Measurements from ENCODE around the gene H2AZ1. TPM values are rescaled to one million over a fixed set of nuclear protein-coding genes. Genes with fewer than 3 reads are reported as not detected.
A peak's percentile ranks its signal among the peaks of the same experiment; 100 is the strongest.

The H2AZ1 gene
- total RNA-seq, 1 donor from 2014 or later: 386 TPM

DNA sequence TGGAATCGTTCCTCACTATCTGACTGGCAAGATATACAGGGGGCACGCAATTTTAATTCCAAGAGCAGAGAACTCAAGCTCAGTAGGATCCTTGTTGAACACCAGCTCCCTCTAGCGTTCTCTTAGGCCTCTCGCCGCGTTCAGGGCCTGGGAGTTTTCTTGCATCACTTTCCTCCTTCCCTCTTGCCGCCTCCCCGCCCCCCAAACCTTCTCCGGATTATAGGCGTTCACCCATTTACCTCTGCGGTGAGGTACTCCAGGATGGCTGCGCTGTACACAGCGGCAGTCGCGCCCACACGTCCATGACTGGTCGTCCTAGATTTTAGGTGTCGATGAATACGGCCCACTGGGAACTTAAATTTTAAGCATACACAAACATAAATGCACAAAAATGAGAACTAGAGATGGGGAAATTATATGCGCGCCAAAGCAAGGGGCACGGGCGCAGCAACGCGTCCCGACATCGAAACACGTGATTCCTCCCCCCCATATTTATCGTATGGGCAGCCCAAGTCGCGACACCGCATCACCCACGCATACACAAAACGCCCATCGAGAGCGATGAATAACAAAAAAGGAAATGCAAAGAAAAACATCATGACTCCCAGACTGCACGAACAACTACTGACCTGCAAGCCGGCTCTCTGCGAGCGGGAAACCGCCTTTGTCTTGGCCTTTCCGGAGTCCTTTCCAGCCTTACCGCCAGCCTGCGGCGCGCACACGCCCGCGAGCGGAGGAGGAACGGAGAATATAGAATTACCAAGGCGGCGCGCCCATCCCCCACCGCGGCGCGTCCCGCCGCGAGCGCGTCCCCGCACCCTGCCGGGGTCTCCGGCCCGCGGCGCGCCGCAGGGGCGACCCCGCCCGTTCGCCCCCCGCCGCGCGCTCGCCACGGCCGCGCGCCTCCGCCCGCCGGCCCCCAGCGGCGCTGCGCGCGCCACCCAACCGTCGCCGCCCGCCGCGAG, 759 bp downstream of the H2AZ1 start:
- Mint-ChIP-seq H3K4me3 (no peak overlapping the region), H3K9me3 (no peaks in the 10 kb centered on the region), H3K36me3 (peaks cover 10% of the 10 kb centered on the region), H3K4me1 (ENCODE audit: unreplicated experiment) (peaks cover 25% of the 10 kb centered on the region), H3K27ac (no peak overlapping the region), H3K27me3 (no peaks in the 10 kb centered on the region)
- TF ChIP-seq, protein P1, sequence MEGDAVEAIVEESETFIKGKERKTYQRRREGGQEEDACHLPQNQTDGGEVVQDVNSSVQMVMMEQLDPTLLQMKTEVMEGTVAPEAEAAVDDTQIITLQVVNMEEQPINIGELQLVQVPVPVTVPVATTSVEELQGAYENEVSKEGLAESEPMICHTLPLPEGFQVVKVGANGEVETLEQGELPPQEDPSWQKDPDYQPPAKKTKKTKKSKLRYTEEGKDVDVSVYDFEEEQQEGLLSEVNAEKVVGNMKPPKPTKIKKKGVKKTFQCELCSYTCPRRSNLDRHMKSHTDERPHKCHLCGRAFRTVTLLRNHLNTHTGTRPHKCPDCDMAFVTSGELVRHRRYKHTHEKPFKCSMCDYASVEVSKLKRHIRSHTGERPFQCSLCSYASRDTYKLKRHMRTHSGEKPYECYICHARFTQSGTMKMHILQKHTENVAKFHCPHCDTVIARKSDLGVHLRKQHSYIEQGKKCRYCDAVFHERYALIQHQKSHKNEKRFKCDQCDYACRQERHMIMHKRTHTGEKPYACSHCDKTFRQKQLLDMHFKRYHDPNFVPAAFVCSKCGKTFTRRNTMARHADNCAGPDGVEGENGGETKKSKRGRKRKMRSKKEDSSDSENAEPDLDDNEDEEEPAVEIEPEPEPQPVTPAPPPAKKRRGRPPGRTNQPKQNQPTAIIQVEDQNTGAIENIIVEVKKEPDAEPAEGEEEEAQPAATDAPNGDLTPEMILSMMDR (conservative IDR thresholded peaks at IDR 0.05): peak; percentile 86
- peak; percentile 91 for DNase-seq (ENCODE audit: extremely low spot score, unreplicated experiment)

DNA sequence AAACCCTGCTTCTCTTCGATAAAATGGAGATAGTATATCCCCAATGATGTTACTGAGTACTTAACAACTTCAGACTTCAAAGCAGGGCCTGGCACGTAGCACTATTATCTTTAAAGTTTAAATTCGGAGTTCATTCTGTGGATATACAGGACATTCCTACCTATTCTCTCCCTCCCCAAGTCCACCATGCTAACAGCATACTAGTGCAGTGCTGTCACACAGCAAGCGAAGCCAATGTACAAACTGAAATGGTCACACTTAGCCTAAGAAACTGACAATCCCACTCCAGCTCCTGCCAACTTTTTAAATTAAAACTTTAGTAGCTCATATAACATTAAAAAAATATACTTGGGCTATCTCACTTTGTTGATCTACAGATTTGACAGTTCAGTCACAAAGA, 2.5 kb downstream of the H2AZ1 start:
- peaks cover 25% of the 10 kb centered on the region for H3K4me1 Mint-ChIP-seq (ENCODE audit: unreplicated experiment)
- no peaks in the 10 kb centered on the region for H3K9me3 Mint-ChIP-seq
- H3K4me3 Mint-ChIP-seq: peak overlapping the region; percentile 92
- peak overlapping the region; percentile 95 for H3K27ac Mint-ChIP-seq
- no peak for DNase-seq (ENCODE audit: extremely low spot score, unreplicated experiment)
- TF ChIP-seq, protein P1 (conservative IDR thresholded peaks at IDR 0.05): no peak
- peaks cover 24% of the 10 kb centered on the region for H3K36me3 Mint-ChIP-seq
- no peaks in the 10 kb centered on the region for H3K27me3 Mint-ChIP-seq

DNA sequence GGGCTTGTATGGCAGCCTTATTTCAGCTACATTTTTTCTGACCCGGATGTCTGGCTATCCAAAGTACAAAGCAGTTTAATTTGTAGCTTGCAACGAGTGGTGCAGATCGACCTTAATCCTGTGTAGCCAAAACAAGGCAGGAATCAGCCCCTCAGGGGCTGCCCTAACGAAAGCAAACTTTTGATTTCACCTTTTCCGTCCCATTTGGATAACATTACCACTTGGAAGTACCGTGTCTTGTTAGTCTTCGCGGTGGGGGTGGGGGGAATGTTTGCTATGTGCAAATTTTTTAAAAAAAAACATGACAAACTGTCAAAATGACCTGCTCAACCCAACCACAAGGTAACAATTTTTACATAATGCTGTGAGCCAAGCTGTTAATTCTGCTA, 2.9 kb downstream of the H2AZ1 start:
- H3K27me3 Mint-ChIP-seq: no peaks in the 10 kb centered on the region
- H3K4me1 Mint-ChIP-seq (ENCODE audit: unreplicated experiment): peaks cover 25% of the 10 kb centered on the region
- peaks cover 25% of the 10 kb centered on the region for H3K36me3 Mint-ChIP-seq
- no peaks in the 10 kb centered on the region for H3K9me3 Mint-ChIP-seq
- H3K27ac Mint-ChIP-seq: peak overlapping the region; percentile 95
- peak overlapping the region; percentile 92 for H3K4me3 Mint-ChIP-seq
- TF ChIP-seq, protein P1 (conservative IDR thresholded peaks at IDR 0.05): no peak
- DNase-seq (ENCODE audit: extremely low spot score, unreplicated experiment): no peak

DNA sequence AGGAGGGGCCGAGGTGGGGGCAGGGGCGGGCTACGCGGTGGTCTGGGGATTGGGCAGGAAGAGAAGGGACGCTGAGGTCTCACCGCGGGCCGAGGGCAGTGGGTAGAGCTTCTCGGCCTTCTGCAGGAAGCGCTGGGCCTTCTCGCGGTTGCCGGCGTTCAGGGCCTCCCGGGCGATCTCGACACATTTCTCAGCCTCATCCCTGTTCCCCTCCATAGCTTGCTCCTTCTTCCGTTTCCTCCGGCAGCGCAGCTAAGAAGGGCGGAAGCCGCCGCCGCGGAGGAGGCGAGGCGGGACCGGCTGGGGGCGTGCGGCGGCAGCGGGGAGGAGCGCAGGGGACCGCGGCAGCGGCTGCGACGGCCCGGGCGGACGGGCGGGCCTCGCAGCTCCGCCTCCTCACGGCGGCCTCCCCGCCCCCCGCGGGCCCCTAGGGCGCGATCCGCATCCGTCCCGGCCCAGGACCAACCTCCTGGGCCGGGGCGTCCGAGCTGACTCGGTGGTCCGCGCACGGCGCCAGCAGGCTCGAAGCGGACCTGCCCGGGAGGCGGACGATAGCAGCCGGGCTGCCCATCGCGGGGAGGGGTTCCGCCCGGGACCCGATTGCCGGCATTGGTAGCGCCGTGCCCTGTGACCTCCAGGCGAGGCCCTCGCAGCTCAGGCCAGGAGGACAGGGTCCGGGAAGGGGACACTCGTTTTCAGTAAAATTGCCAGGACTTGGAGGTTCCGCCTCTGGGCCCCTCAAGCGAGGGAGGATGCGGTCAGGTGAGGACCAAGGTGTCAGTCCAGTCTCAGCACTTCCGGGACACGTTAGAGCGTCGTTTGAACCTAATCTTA, 3.5 kb downstream of the H2AZ1 start, which contains the start of gene DNAJB14:
Gene DNAJB14, minus strand, starts transcription at position 263 of the 834 bp plus-strand sequence. Its CDS starts 47 bp downstream, at position 216.
- H3K4me1 Mint-ChIP-seq (ENCODE audit: unreplicated experiment): peaks cover 25% of the 10 kb centered on the region
- peak within 1 kb of the TSS; percentile 99 for H3K4me3 Mint-ChIP-seq
- TF ChIP-seq, protein P1 (conservative IDR thresholded peaks at IDR 0.05): no peak
- peaks cover 25% of the 10 kb centered on the region for H3K36me3 Mint-ChIP-seq
- no peaks in the 10 kb centered on the region for H3K9me3 Mint-ChIP-seq
- peak within 1 kb of the TSS; percentile 96 for H3K27ac Mint-ChIP-seq
- no peaks in the 10 kb centered on the region for H3K27me3 Mint-ChIP-seq
- peak; percentile 83 for DNase-seq (ENCODE audit: extremely low spot score, unreplicated experiment)

DNA sequence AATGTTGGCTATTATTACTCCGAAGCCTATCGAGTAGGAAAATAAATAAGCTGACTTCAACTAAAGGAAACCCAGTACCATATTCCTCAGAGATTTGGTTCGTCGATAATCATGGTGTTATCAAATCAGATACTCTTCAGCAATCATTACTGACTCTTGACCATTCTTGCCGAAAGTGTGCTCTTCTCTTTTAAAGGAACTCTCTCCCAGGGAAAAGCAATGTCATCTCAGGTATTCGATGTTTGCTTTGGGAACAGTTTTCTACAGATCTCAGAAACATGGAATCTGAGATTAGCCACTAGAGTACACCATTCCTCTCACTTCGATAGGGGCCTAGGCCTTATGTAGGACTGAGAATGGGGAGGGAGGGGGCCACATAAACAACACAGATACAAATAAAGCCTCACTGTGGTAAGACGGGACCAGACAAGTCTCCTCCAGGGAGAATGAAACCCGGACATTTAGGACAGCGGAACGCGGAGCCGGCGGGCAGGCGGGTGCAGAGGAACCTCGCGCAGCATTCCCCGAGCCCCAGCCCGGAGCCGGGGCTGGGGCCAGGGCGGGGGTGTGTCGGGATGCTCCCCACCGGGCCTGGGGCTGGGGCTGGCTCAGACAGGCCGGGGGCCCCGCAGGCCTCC, 4.2 kb downstream of the H2AZ1 start:
- H3K27me3 Mint-ChIP-seq: no peaks in the 10 kb centered on the region
- peak overlapping the region; percentile 96 for H3K27ac Mint-ChIP-seq
- peaks cover 25% of the 10 kb centered on the region for H3K4me1 Mint-ChIP-seq (ENCODE audit: unreplicated experiment)
- H3K4me3 Mint-ChIP-seq: peak overlapping the region; percentile 99
- DNase-seq (ENCODE audit: extremely low spot score, unreplicated experiment): no peak
- TF ChIP-seq, protein P1 (conservative IDR thresholded peaks at IDR 0.05): no peak
- H3K9me3 Mint-ChIP-seq: no peaks in the 10 kb centered on the region
- H3K36me3 Mint-ChIP-seq: peaks cover 30% of the 10 kb centered on the region
